Measurements from ENCODE around the gene PLCH2.
A peak's percentile ranks its signal among the peaks of the same experiment; 100 is the strongest.

Gene PLCH2

DNA sequence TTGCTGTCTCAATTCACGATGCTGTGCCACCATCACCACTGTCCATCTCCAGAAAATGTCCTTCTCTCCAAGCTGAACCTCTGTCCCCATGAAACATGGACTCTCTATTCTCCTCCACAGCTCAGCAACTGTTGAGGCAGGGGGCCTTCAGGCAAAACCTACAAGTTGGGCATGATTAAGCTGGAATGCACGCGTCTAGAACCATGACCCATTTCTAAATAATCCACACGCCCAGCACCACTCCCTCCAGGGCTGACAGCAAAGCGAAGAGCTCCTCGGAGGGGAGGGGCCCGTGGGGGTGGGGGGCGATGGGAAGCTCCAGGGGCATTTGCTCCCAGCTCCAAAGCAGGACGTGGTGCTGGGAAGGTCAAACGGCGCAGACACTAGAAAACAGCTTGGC lies 57.3 kb downstream of the PLCH2 start:
- no peak for DNase-seq

- no peak for DNase-seq
Measured at GRCh38 chr1:2534315-2534686, 58.2 kb downstream of the PLCH2 start.

DNA sequence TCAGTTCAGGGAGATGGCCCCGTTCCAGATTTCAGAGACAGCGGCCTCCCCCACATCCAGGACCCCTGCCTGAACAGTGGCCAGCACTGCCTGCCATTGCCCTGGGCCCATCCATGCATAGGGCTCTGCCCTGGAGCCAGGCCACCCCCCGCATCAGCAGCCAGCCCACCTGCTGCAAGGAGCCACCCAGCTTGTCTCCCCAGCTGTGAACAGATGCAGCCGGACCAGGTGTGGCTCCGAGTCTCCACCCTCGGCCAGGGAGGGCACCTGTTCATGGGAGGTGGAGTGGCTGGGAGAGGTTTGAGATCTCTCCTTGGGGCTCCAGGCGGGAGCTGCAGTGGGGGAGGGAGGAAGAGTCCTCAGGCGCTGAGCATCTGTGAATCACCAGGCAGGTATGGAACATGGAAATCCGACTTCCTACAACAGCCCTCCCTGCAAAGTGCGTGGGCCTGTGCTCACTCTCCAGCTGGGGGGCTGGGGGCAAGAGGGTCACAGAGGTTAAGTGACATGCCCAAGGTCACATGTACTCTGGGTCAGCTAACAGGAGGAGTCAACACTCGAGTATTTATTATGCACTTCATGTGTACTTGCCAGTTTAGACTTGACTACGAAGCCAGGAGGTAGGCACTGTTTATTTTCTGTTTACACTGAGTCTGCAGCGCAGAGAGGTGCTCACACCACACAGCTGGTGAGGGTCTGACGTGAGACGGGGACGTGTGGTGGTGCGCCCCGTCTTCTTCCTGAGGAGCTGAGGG lies 58.8 kb downstream of the PLCH2 start:
- DNase-seq = no peak

- DNase-seq = no peak
Measured at GRCh38 chr1:2535455-2535854, 59.4 kb downstream of the PLCH2 start.

GRCh38 chr1:2535981-2536380 lies 59.9 kb downstream of the PLCH2 start:
- DNase-seq = no peak

DNA sequence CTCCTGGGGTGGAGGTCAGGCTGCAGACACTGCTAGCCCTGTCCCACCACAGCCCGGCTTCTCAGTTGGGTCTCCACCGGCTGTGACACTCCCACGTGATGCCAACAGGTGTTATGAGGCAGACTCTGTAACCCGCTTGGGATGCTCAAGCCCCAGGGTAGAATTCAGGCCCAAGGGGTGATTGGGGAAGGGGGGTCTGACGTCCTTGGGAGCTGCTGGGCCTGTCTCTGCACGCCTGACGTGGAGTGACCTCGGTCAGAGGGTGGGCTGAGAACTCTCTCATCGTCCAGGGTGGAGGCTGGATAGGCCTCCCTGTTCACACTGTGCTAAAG lies 61.7 kb downstream of the PLCH2 start:
- no peak for DNase-seq

DNA sequence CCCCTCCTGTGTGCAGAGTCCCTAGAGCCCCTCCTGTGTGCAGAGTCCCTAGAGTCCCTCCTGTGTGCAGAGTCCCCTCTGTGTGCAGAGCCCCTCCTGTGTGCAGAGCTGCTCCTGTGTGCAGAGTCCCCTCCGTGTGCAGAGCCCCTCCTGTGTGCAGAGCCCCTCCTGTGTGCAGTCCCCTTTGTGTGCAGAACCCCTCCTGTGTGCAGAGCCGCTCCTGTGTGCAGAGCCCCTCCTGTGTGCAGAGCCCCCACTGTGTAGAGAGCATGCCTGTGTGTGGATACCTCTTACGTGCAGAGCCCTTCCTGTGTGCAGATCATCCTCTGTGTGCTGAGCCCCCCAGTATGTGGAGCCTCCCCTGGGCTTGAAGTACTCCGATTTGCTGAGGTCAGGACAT lies 62.3 kb downstream of the PLCH2 start:
- DNase-seq = no peak

- DNase-seq = no peak
Measured at GRCh38 chr1:2538872-2539271, 62.8 kb downstream of the PLCH2 start.

DNA sequence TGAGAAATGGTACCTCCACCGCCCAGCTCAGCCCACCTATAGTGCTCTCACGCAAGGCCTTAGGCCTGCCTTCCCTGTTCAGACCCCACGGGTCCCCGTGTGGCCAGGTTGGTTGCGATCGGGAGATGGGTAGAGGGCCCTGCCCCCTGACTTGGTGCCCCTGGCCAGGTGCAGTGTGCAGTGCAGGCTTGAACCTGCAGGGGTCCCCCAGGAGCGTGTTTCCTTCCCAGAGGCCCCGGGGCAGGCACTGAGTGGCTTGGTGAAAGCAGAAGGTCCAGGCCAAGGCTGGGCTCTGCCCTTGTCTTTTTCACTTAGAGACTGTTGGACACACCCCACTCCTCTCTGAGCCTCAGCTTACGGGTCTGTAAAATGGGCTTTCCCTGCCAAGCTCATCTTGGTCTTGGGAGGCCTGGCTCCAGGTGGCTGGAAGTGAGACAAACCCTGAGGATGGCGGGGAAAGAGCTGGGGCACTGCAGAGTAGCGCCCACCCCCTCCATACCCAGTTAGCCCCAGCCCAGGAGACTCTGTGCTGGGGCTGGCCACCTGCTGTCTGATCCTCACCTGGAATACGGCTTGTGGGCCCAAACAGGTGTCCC lies 63.3 kb downstream of the PLCH2 start:
- no peak for DNase-seq

GRCh38 chr1:2540816-2541492 lies 64.9 kb downstream of the PLCH2 start:
- no peak for DNase-seq

DNA sequence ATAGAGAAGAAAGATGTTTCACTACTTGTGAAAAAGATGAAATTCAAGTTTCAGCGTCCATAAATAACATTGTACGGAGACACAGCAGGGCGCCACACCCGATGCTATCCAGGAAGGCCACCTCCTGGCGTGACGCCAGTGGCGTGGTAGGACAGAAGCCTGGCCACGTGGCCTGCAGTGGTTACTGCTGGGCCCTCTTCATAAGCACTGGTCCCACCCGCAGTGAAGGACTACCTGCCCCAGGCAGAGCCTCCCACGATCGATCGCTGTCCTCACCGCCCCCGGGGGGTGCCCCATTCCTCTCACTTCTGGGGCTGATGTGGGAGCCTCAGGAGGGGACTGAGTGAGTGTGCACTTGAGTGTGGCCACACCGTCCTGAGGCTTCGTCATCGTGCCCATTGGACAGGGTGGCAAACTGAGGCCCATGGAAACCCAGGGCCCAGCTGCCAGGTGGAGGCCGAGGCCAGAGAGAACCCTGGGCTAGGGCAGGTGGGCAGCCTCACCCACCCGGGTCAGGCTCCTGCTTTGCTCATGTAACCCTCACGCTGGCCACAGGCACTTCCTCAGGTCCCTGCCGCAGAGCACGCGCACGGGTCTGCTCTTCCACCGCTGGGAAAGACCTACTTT lies 65.6 kb downstream of the PLCH2 start:
- DNase-seq = no peak

DNA sequence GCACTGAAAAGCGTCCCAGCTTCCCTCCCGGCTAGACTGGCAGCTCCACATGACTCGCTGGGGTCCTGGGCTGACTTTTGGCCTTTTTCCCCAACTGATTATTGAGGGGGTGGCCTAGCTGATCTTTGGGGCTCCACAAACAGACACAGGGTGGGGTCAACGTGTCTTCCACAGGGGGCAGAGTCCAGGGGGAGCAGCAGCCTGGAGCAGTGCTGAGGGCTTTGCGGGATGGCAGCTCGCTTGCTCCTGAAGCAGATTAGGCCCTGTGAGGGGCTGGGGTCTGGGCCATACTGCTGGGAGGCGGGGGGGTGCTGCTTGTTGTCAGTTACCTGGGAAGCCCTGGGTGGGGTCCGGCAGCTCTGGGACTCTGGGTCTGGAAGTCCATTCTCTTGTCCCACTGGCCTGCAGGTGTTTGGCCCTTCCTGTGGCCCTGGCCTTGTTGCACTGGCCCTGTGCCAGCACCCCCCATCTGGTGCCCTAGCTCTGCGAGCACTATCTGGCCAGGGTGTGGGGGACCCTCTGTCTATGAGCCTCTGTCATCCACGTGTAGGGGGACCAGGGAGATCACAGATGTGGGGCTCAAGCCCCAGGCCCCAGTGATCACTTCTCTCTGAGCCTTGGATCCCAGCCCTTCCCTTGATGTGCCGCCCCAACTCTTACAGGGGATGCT lies 66.3 kb downstream of the PLCH2 start:
- DNase-seq = no peak

DNA sequence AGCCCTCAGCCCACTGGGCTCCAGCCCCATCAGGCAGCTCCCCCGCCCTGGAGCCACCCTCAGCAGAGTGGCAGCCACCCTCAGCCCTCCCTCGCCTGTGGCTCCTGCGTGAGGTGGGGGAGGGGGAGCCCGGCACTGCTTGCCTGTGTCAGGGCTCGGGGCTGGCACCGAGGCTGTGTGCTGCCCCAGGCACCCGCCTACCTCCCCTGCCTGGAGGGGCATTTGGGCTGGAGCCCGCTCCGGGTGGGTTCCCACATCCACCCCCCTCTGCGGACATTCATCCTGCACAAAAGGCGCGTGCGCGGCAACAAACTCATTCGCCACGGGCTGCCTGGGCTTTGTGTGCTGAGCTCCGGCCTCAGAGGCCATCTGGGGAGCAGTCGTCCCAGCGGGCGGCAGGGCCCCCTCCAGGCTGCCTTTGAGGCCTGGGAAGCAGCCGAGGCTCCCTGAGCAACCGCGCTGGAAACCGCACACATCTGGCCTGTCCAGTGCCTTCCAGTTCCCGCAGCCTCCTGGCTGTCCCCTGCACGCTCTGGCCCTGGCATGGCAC lies 67.5 kb downstream of the PLCH2 start:
- no peak for DNase-seq

GRCh38 chr1:2544093-2544874 lies 68.2 kb downstream of the PLCH2 start:
- no peak for DNase-seq

GRCh38 chr1:2544875-2545640 lies 69.0 kb downstream of the PLCH2 start:
- no peak for DNase-seq

DNA sequence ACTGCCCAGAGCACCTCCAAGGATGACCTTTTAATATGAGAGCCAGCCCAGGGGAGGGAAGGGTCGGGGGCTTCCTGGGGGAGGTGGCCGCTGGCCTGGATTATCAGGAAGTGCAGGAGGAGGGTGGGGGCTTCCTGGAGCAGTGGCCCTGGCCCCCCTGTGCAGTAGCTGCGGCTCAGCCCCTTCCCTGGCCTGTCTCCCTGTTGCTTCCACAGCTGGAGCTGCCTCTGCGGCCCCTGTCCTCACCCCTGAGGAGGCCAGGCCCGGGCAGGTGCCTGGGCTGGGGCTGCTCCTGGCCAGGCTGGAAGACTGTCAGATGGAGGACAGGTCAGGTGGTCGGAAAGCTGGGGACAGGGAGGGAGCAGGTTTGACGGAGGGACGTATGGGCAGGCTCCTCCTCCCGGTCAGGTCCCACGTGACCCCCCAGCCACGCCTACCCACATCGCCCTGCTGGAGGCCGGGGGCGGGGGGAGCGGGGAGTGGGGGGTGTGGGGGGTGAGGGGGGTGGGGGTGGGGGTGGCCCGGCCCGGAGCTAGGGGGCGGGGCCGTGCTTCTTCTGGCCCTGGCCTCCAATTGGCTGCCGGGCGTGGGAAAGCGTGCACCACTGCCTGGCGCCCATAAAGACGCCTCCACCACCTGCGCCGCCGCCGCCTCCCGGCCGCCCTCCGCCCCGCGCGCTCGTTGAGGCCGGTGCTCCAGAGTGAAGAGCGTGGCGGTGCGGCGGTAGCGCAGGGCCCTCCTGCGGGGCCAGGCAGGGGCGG lies 69.8 kb downstream of the PLCH2 start:
- peak; percentile 55 for DNase-seq

DNA sequence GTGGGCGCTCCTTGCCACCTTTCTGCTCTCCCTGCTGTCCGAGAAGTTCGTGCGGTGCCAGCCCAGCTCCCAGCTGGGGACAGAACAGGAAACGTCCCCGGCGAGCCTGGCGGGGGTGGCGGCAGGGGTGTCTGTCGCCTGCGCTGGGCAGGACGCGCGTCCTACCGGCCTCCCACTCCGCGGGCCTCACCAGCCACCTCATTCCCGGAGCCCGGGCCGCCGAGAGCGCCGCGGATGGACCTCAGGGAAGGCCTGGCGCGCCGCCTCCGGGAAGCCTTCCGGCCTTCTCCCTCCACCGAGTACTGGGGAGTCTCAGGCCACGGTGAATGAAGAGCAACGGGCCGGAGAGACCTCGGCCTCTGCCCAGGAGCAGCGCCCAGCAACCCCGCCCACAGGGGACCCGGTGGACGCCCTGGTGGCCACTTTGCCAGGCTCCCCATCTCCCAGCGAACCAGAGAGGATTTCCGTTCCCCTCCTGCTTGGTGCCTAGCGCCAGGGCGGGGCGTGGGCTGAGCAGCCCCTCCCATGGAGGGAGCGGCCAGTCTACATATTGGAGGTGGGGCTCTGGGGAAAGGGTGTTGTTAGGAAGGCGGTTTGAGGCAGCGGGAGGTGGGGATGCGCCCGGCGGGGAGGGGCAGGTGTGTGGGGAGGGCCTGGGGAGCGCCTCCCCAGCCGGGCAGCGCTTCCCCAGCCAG lies 70.6 kb downstream of the PLCH2 start:
- DNase-seq = peak; percentile 40

DNA sequence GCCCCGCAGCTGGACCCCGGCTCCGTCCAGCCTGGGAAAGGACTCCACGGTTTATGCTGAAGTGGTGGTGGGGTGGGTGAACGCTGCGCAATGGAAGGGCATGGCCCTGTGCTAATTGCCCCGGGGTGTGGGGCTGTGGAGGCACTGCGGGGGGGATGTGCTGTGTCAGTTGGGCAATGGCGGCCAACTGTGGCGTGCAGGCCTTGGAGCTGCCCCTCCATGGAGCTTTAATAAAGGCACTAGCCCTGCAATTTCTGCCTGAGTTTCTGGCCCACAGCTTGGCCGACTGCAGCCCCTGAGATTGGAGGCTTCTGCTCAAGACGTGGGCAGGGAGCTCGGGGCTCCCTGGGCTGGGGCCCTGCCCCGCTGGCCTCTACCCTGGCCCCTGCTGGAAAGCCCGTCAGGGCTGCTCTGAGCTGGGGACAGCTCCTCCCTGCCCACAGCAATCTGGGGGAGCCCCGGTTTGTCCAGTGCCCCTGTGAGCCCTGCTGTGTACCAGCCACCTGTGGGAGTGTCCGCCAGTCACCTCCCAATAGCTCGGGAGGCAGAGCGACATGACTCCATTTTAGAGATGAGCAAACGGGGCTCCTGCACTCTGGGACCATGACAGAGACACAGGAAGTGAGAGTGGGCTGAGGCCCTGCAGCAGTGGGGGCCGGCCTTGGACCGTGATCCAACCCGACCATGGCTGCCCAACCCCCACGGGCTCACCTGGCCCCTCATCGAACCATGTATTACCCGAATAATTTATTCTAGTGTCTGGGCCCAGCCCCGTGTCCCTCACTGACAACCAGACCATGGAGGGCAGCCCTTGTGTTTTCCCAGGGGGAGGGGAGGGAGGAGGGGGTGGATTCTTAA lies 71.3 kb downstream of the PLCH2 start:
- no peak for DNase-seq

GRCh38 chr1:2548068-2548589 lies 72.0 kb downstream of the PLCH2 start:
- DNase-seq = peak; percentile 16
